Subcutaneous abdominal adipose tissue (tissue), 5 donors: ENCODE results near the gene HIKESHI.

ENCODE experiments used
- H3K27ac ChIP-seq: one replicate; pipeline ENCODE4 v1.7.0; 2013; ENCODE audit warnings: low read depth, mild to moderate bottlenecking, inconsistent platforms, low read length, moderate library complexity
- H3K27me3 ChIP-seq, 5 donors: one replicate each; pipeline ENCODE4 v1.7.0; 2013; ENCODE audit warnings: low read length in 5 of 5, inconsistent platforms in 1 of 5; ENCODE audit not compliant: control insufficient read depth in 5 of 5, insufficient read depth in 4 of 5
- H3K36me3 ChIP-seq, 5 donors: one replicate each; pipeline ENCODE4 v1.7.0; 2013; ENCODE audit warnings: low read length in 5 of 5; ENCODE audit not compliant: control insufficient read depth in 5 of 5, insufficient read depth in 5 of 5
- H3K4me1 ChIP-seq, 5 donors: one replicate each; pipeline ENCODE4 v1.7.0; 2013; ENCODE audit warnings: low read length in 5 of 5, mild to moderate bottlenecking in 3 of 5, moderate library complexity in 1 of 5; ENCODE audit not compliant: control insufficient read depth in 5 of 5, insufficient read depth in 5 of 5
- H3K4me3 ChIP-seq, 5 donors: one replicate each; pipeline ENCODE4 v1.7.0; 2013; ENCODE audit warnings: low read length in 5 of 5, low read depth in 1 of 5
- H3K9ac ChIP-seq, 5 donors: one replicate each; pipeline ENCODE4 v1.7.0; 2013; ENCODE audit warnings: low read length in 5 of 5, mild to moderate bottlenecking in 4 of 5, moderate library complexity in 3 of 5
- H3K9me3 ChIP-seq, 5 donors: one replicate each; pipeline ENCODE4 v1.7.0; 2013; ENCODE audit warnings: low read length in 5 of 5; ENCODE audit not compliant: control insufficient read depth in 5 of 5
- donor health status: healthy.
- donor health status: healthy.
- donor health status: healthy.
- donor health status: healthy.
- donor health status: healthy.

HIKESHI gene

DNA sequence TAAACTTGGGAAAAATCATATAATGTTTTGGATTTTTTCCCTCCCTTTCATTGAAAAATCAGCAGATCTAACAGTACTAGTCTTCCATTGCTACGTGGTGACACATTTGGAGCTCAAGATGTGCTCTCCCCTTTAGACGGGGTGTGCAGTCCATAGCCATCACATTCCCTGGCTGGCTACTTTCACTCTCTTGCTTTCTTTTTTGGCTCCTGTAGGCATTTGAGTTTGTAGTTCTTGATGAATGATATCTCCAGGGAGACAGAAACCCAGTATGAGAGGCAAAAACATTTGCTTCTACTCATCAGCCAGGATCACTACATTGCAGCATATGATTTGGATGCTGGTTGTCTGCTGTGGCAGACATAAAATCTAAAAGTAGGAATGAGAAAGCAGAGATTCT, 84.7 kb downstream of the HIKESHI start:
- Histone ChIP-seq H3K4me3 (no peak overlapping the region), H3K36me3 (no peaks in the 10 kb centered on the region), H3K27me3 (no peaks in the 10 kb centered on the region), H3K27ac (no peak overlapping the region), H3K4me1 (no peaks in the 10 kb centered on the region), H3K9me3 (no peaks in the 10 kb centered on the region), H3K9ac (no peak overlapping the region)

DNA sequence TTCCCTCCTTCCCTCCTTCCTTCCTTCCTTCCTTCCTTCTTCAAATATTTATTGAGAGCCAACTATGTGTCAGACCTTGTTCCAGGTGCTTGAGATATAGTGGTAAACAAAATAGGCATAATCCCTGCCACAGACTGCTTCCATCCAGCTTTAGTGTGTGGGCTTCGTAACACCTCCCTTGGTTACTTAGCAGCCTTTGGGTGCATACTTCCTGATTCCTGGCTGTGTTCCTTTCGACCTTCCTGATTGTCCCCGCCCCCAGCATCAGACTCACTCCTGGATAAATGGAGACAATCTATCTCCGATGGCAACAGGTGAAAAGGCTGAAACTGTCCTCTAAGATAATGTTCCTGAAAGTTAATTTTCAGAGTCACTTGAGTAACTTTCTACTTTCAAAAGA, 86.2 kb downstream of the HIKESHI start:
- no peak overlapping the region for H3K27ac ChIP-seq
- H3K9ac ChIP-seq, result no peak overlapping the region
- no peaks in the 10 kb centered on the region for H3K36me3 ChIP-seq
- H3K27me3 ChIP-seq, result no peaks in the 10 kb centered on the region
- no peak overlapping the region for H3K4me3 ChIP-seq
- no peaks in the 10 kb centered on the region for H3K4me1 ChIP-seq
- H3K9me3 ChIP-seq, result no peaks in the 10 kb centered on the region

DNA sequence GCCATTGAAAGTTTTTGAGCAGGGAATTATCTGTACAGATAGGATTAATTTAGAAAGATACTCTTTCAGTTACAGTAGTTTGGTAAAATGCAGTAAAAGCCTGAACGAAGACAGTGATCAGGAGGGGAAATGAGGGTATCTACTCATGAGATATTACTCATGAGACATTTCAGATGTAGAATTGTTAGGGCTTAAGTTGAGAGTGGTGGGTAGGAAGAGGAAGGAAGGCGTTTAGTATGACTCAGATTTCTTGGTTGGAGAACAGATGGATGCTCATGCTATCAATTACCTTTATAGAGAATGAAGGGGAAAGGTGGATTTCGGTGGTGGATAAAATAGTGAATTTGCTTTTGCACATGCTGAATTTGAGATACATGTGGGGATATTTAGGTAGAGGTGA, 88.4 kb downstream of the HIKESHI start:
- no peaks in the 10 kb centered on the region for H3K9me3 ChIP-seq
- H3K27me3 ChIP-seq, result no peaks in the 10 kb centered on the region
- no peak overlapping the region for H3K9ac ChIP-seq
- H3K4me1 ChIP-seq, result peaks cover 4 to 18% (median 15%) of the 10 kb centered on the region in 5 donors
- H3K36me3 ChIP-seq, result no peaks in the 10 kb centered on the region
- H3K27ac ChIP-seq, result no peak overlapping the region
- no peak overlapping the region for H3K4me3 ChIP-seq

DNA sequence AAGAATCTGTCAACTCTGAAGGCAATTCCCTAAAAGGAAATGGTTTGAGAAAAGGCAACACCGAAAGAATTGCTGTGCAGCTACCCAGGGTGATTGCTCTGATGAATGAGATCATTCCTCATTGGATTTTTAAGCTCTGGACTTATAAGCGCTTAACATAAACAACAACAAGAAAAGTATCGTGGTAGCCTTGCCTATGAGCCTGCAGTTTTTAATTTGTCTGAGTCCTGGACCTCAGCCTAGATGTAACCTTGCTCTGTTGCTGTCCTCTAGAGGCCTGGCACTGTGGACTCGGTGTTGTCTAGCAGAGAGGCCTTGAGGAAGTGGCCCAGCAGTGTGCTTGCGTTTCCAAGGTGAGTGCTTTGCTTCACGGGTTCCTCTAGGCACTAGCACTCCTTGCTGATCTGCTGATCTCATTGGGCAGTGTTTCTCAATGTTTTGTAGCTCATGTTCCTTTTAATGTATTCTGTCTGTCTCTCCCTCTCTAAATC, 93.1 kb downstream of the HIKESHI start:
- Histone ChIP-seq H3K9ac (peak overlapping the region in 1 of 5 donors; percentile 28), H3K9me3 (no peaks in the 10 kb centered on the region), H3K27ac (no peak overlapping the region), H3K27me3 (no peaks in the 10 kb centered on the region), H3K36me3 (no peaks in the 10 kb centered on the region), H3K4me1 (peaks cover 4 to 18% (median 15%) of the 10 kb centered on the region in 5 donors), H3K4me3 (no peak overlapping the region)
